SK-N-MC (cell line): Measurements from ENCODE around the gene ING3.

ENCODE experiments used
- DNase-seq: peaks from one replicate; pipeline ENCODE4 v3.0.0-alpha.2; 2011; ENCODE audit warnings: low read depth, low spot score
- H3K27ac ChIP-seq: fragments of 200-600 bp; sonication (generic); 2 replicates; pipeline ENCODE4 v1.5.1; 2016; ENCODE audit warnings: mixed run types
- H3K36me3 ChIP-seq: fragments of 200-600 bp; sonication (generic); 2 replicates; pipeline ENCODE4 v1.6.1; 2017; ENCODE audit warnings: antibody characterized with exemption, low read length, mixed read lengths; ENCODE audit not compliant: insufficient read depth
- H3K4me3 ChIP-seq: fragments of 200-600 bp; sonication (generic); 2 replicates; pipeline ENCODE4 v1.5.1; 2016
- H3K9ac ChIP-seq: fragments of 200-600 bp; sonication (generic); 2 replicates; pipeline ENCODE4 v1.8.0; 2017; ENCODE audit warnings: mixed run types, mixed read lengths; ENCODE audit not compliant: insufficient read length
- H3K9me3 ChIP-seq: fragments of 200-600 bp; sonication (generic); 2 replicates; pipeline ENCODE4 v1.6.1; 2017; ENCODE audit warnings: low read depth, mild to moderate bottlenecking, antibody characterized with exemption, low read length, moderate library complexity, mixed read lengths
- EZH2 ChIP-seq: fragments of 200-600 bp; sonication (generic); IDR thresholded peaks from one replicate; pipeline ENCODE4 v1.6.1; 2017; ENCODE audit warnings: antibody characterized with exemption
- FOXP2 ChIP-seq: optimal IDR thresholded peaks from 2 replicates; pipeline ENCODE3; 2011; ENCODE audit warnings: mild to moderate bottlenecking, moderate library complexity; ENCODE audit not compliant: insufficient read depth; ENCODE audit errors: extremely low read length, control extremely low read depth
- POLR2AphosphoS5 ChIP-seq: IDR thresholded peaks from 2 replicates; pipeline ENCODE4 v1.6.1; 2012; ENCODE audit warnings: mild to moderate bottlenecking, low read depth, low read length, borderline replicate concordance

Gene ING3

DNA sequence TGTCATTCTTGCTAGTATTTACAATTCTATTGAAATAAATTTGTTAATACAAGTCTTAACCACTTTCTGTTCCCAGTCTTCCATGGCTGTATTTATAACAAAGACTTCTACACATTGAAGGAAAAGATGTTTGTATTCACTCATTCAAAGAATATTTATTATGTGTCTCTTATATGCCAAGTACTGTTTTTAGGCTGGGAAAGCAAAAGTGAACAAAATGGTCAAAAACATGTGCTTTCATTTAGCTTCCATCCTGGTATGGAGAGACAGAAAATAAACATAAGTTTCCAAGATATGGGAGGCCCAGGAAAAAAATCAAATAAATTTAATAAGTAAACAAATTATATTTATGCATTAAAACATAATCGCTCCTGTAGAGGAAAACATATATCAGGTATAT lies 60.8 kb downstream of the ING3 start:
- DNase-seq, result no peak
- Histone ChIP-seq H3K27ac (no peak overlapping the region), H3K9ac (no peak overlapping the region), H3K9me3 (no peaks in the 10 kb centered on the region), H3K4me3 (no peak overlapping the region), H3K36me3 (no peaks in the 10 kb centered on the region)
- no peak for TF ChIP-seq FOXP2
- TF ChIP-seq EZH2, result no peak
- TF ChIP-seq POLR2AphosphoS5, result no peak

DNA sequence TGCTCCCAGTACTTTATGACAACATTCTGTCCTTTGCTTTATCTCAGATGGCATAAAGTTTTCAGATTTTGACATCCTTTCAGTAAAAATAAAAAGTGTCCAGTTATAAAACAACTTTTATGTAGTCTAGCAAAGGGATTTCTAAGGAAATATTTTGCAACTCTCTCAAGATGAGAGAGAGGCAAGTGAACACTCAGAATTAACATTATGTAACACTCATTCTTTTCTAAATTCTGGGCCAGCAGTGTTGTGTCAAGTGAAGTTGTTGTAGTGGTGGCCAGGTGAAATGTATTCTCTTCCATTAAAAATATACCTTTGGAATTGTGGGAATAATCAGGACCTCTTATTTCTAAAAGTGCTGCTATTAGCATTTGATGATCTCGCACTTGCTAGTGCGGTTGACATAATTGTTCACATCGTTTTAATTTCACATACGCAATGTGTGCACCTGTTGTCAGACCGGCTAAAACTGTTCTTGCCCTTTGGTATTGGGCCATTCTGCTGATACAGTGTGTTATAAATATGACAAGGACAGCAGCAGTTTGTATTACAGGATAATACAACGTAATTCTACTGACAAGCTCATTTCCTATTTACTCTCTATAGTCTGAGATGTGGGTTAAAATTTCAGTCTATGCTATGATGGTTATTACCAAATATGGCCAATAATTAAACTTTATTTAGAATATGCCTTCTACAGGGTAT lies 61.7 kb downstream of the ING3 start:
- no peak for TF ChIP-seq POLR2AphosphoS5
- TF ChIP-seq EZH2, result no peak
- TF ChIP-seq FOXP2, result no peak
- DNase-seq, result no peak
- H3K9me3 ChIP-seq, result no peaks in the 10 kb centered on the region

DNA sequence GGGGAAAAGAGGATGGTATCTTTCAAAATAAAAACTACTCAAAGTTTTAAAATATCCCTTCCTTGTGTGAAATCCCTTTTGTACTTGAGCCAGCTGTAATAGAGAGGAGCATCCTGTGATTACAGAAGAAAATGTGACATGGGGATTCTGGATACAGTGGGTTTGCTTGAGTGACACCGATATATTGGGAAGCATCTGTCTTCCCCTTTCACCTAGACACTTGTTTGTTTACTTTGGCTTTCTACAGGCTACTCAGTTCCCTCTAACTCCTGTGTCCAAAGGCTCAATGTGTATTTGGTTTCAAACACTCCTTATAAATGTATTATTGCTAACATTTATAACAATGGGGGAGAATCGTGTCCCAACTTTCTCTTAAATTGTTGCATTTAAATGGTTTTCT lies 62.3 kb downstream of the ING3 start:
- no peak overlapping the region for H3K4me3 ChIP-seq
- no peak overlapping the region for H3K9ac ChIP-seq
- DNase-seq, result no peak
- H3K9me3 ChIP-seq, result no peaks in the 10 kb centered on the region
- H3K27ac ChIP-seq, result no peak overlapping the region
- H3K36me3 ChIP-seq, result no peaks in the 10 kb centered on the region
- TF ChIP-seq POLR2AphosphoS5 (no peak), EZH2 (no peak), FOXP2 (no peak)

More for the DNA sequence above, 61.7 kb downstream of the ING3 start:
- Histone ChIP-seq H3K27ac (no peak overlapping the region), H3K36me3 (no peaks in the 10 kb centered on the region), H3K4me3 (no peak overlapping the region), H3K9ac (no peak overlapping the region)

DNA sequence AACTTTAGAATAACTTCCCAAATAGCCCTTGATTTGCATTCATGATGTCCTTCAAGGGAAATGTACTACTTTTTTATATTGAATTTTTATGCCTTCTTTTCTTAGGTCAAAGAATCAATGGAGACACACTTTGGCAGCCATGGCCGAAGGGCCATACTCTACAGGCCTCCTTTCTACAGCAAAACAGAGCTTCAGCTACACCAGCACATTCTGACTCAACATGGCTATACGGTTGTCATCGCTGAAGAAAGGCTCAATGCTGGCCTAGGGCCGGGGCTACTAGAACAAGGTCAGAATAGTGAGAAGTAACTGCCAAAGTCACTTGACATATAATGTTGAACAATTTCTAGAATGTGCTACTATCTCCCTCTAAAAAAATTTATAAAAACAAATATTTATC lies 65.0 kb downstream of the ING3 start:
- H3K36me3 ChIP-seq, result no peaks in the 10 kb centered on the region
- TF ChIP-seq POLR2AphosphoS5 (no peak), FOXP2 (no peak), EZH2 (no peak)
- H3K27ac ChIP-seq, result no peak overlapping the region
- no peak overlapping the region for H3K4me3 ChIP-seq
- H3K9me3 ChIP-seq, result no peaks in the 10 kb centered on the region
- DNase-seq, result no peak
- H3K9ac ChIP-seq, result no peak overlapping the region

DNA sequence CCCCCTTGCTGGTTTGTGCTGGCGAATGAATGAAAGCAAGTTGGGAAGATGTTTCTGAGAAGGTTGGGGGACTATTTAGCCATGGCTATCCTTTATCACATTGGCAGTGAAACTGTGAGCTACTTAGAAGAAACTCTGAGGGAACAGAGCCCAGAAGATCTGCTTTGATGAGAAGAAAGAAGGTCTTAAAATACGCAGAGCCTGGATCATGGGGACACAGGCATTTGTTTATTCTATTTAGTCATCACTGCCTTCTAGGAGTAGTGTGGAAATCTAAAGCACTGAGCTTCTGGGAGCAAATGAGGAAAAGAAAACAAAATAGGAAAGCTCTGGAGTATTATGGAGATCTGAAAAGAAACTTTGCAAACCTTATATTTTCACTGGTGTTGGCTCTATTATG lies 66.4 kb downstream of the ING3 start:
- TF ChIP-seq POLR2AphosphoS5 (no peak), FOXP2 (no peak), EZH2 (no peak)
- Histone ChIP-seq H3K9me3 (no peaks in the 10 kb centered on the region), H3K9ac (no peak overlapping the region), H3K4me3 (no peak overlapping the region), H3K36me3 (no peaks in the 10 kb centered on the region), H3K27ac (no peak overlapping the region)
- DNase-seq, result no peak

DNA sequence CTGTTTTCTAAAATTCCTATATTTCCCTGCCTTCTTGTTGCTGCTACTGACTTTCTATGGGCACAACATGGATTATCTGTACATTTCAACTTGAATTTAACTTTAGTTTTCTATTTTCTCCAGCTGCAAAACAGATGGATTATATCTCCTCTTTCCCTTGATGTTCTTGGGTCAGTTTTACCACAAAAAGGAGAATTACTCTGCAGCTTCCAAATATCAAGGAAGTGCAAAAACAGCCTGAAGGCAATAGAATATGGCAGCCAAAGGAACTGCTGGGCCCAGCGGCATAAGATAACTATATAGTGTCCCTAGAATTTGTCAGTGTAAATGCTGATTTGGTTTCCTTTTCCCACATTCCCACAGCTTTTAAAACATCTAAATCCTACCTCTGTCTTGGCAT lies 67.0 kb downstream of the ING3 start:
- Histone ChIP-seq H3K27ac (no peak overlapping the region), H3K4me3 (no peak overlapping the region), H3K9me3 (no peaks in the 10 kb centered on the region), H3K36me3 (no peaks in the 10 kb centered on the region), H3K9ac (no peak overlapping the region)
- DNase-seq, result no peak
- no peak for TF ChIP-seq POLR2AphosphoS5
- TF ChIP-seq EZH2, result no peak
- TF ChIP-seq FOXP2, result no peak

DNA sequence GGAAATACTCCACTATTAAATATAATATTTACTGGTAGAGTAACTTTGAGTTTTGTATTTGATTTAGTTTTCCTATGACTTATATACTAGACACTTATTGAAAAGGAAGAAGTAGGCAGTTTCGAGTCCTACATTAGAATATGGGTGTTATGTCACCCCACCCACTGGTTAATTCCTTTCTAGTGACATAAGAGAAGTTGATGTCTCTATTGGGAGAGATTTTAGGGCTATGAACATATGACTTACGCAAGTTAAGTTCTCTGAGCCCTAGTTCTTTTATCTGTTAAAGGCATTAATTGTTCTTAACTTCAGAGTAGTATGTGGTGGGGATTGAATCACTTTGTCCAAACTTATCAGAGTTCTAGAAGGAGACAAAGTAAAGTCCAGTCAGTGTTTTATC lies 68.4 kb downstream of the ING3 start:
- Histone ChIP-seq H3K4me3 (no peak overlapping the region), H3K9me3 (no peaks in the 10 kb centered on the region), H3K36me3 (no peaks in the 10 kb centered on the region), H3K27ac (no peak overlapping the region), H3K9ac (no peak overlapping the region)
- DNase-seq, result no peak
- TF ChIP-seq EZH2 (no peak), POLR2AphosphoS5 (no peak), FOXP2 (no peak)

DNA sequence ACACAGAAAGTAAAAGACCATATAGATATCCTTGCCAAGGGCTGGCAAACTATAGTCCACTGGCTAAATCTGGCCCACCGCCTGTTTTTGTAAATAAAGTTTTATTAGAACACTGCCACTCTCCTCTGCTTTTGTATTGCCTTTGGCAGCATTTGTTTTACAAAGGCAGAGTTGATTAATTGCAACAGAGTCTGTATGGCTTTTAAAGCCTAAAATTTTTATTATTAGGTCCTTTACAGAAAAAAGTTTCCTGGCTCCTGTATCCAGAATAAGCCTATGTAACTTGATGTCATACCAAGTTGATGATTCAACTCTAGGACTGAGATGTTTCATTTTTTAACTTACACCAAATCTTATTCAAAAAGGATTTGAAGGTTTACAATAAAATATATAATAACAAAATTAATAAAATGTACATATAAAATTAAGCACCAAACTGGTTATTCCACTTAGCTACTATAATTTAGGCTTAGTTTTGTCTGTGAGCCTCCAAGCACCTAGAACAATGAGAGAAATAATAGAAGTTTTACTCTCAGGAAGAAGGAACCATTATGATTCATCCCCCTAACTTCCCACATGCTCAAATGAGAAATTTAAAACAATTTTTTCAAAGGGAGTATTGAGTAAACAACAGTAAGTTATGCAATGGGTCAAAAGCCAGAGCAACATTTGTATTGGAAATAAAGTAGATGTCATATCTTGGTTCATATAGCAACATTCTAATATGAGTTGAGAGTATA lies 69.8 kb downstream of the ING3 start:
- DNase-seq, result no peak
- no peak overlapping the region for H3K27ac ChIP-seq
- TF ChIP-seq POLR2AphosphoS5 (no peak), EZH2 (no peak), FOXP2 (no peak)

More for the DNA sequence above, 69.8 kb downstream of the ING3 start:
- no peaks in the 10 kb centered on the region for H3K9me3 ChIP-seq
- no peak overlapping the region for H3K4me3 ChIP-seq
- no peaks in the 10 kb centered on the region for H3K36me3 ChIP-seq
- no peak overlapping the region for H3K9ac ChIP-seq
